Keratinocyte (primary cell): Measurements from ENCODE around the gene STEAP3. TPM values are rescaled to one million over a fixed set of nuclear protein-coding genes. Genes with fewer than 3 reads are reported as not detected.

Source experiments
- DNase-seq: peaks from one replicate; pipeline ENCODE4 v3.0.0-alpha.2; 2011; ENCODE audit warnings: low read depth, missing footprints, low spot score
- FAIRE-seq: peaks from 2 replicates; lab custom pipeline; 2011; peaks lifted over from hg19 to GRCh38; lab: Jason Lieb, UNC
- H2AFZ ChIP-seq: 2 replicates; pipeline ENCODE4 v1.6.0; 2012; ENCODE audit warnings: low read length, control low read depth, inconsistent platforms; ENCODE audit not compliant: control insufficient read depth
- H3K27ac ChIP-seq: 2 replicates; pipeline ENCODE4 v1.5.1; 2011; ENCODE audit warnings: low read length; ENCODE audit not compliant: control insufficient read depth, insufficient read depth
- H3K27me3 ChIP-seq: 3 replicates; pipeline ENCODE4 v1.6.0; 2011; ENCODE audit warnings: low read length; ENCODE audit not compliant: control insufficient read depth, insufficient read depth; ENCODE audit errors: extremely low read depth
- H3K36me3 ChIP-seq, 2 experiments: 2 replicates in 1 of 2; 3 replicates in 1 of 2; pipeline ENCODE4 v1.5.1; 2011; ENCODE audit warnings: low read length in 2 of 2, mild to moderate bottlenecking in 1 of 2; ENCODE audit not compliant: control insufficient read depth in 2 of 2, insufficient read depth in 2 of 2; ENCODE audit errors: extremely low read depth in 1 of 2
- H3K4me1 ChIP-seq: 3 replicates; pipeline ENCODE4 v1.5.1; 2011; ENCODE audit warnings: low read length; ENCODE audit not compliant: control insufficient read depth, insufficient read depth; ENCODE audit errors: extremely low read depth
- H3K4me2 ChIP-seq: 3 replicates; pipeline ENCODE4 v1.6.0; 2011; ENCODE audit warnings: low read depth, low read length; ENCODE audit not compliant: control insufficient read depth, insufficient read depth; ENCODE audit errors: extremely low read depth
- H3K4me3 ChIP-seq, 3 experiments: fragments of 200-600 bp in 1 of 3; sonication (generic) in 1 of 3; 2 replicates in 2 of 3; 3 replicates in 1 of 3; pipeline ENCODE4 v1.5.1; 2011 to 2016; ENCODE audit warnings: low read length in 3 of 3, mild to moderate bottlenecking in 3 of 3, control low read depth in 2 of 3, inconsistent platforms in 1 of 3, low read depth in 1 of 3, mixed read lengths in 1 of 3, mixed run types in 1 of 3, moderate library complexity in 1 of 3; ENCODE audit not compliant: control insufficient read depth in 2 of 3, insufficient read depth in 2 of 3; ENCODE audit errors: extremely low read depth in 1 of 3
- H3K79me2 ChIP-seq: 2 replicates; pipeline ENCODE4 v1.6.0; 2012; ENCODE audit warnings: low read length; ENCODE audit not compliant: control insufficient read depth, insufficient read depth
- H3K9ac ChIP-seq: 3 replicates; pipeline ENCODE4 v1.6.0; 2011; ENCODE audit warnings: low read length; ENCODE audit not compliant: control insufficient read depth, insufficient read depth; ENCODE audit errors: extremely low read depth
- H3K9me1 ChIP-seq: 3 replicates; pipeline ENCODE4 v1.6.0; 2011; ENCODE audit warnings: low read length; ENCODE audit not compliant: control insufficient read depth, insufficient read depth; ENCODE audit errors: extremely low read depth
- H3K9me3 ChIP-seq: 2 replicates; pipeline ENCODE4 v1.5.1; 2012; ENCODE audit warnings: low read depth, low read length; ENCODE audit not compliant: control insufficient read depth
- H4K20me1 ChIP-seq: 3 replicates; pipeline ENCODE4 v1.6.0; 2011; ENCODE audit warnings: low read length; ENCODE audit not compliant: control insufficient read depth, insufficient read depth; ENCODE audit errors: extremely low read depth
- CTCF ChIP-seq, 3 experiments: IDR thresholded peaks in 1 of 3; conservative IDR thresholded peaks in 1 of 3; optimal IDR thresholded peaks in 1 of 3; 2 replicates in 2 of 3; 3 replicates in 1 of 3; pipeline versions ENCODE3 to v1.5.1; 2011; ENCODE audit warnings: low read length in 3 of 3, mild to moderate bottlenecking in 3 of 3, moderate library complexity in 2 of 3, control low read depth in 1 of 3, inconsistent platforms in 1 of 3; ENCODE audit not compliant: insufficient read depth in 2 of 3; ENCODE audit errors: extremely low read depth in 1 of 3
- EZH2 ChIP-seq: IDR thresholded peaks from one replicate; pipeline ENCODE4 v1.6.1; 2012; ENCODE audit warnings: inconsistent platforms, mild to moderate bottlenecking, low read length, moderate library complexity
- dilution Hi-C: fragments of 300-500 bp; cut with MboI; formaldehyde crosslinking; loops from one replicate; pipeline ENCODE4 v1.7.0; 2020; ENCODE audit warnings: low sequenced_read_pairs; ENCODE audit not compliant: extremely low pct_ligation_motif_present
- polyA plus RNA-seq, 5 experiments: library from polyadenylated mRNA; depleted of rRNA in 3 of 5; stranded (reverse) in 3 of 5; stranded (forward) in 1 of 5; unstranded in 1 of 5; fragments of >200 nt; gene quantifications; 1 replicate in 1 of 5; 2 replicates in 3 of 5; 3 replicates in 1 of 5; pipeline versions ENCODE4 v1.2.1 to v1.2.3, GENCODE V29; 2011 to 2012; ENCODE audit warnings: missing spikeins in 2 of 5, low read depth in 1 of 5, low replicate concordance in 1 of 5

STEAP3 gene
- polyA plus RNA-seq, 1 donor (not counting 4 experiments of a cell fraction or from before 2014, with no cell fraction given), result 19.9 TPM

GRCh38 chr2:119306196-119306590 is 82.6 kb downstream of the STEAP3 start:
- H2AFZ ChIP-seq, result peak overlapping the region; percentile 86
- dilution Hi-C loops, result no loop called here
- peak; percentile 67 for FAIRE-seq

GRCh38 chr2:119307419-119308140 is 83.9 kb downstream of the STEAP3 start:
- H3K36me3 ChIP-seq, result no peaks in the 10 kb centered on the region
- no peak overlapping the region for H3K4me3 ChIP-seq
- DNase-seq (no peak), FAIRE-seq (no peak)
- H3K27ac ChIP-seq, result no peak overlapping the region
- dilution Hi-C loops, result no loop called here
- no peak overlapping the region for H3K9ac ChIP-seq
- H3K27me3 ChIP-seq, result peaks cover 14% of the 10 kb centered on the region
- H3K9me1 ChIP-seq, result no peaks in the 10 kb centered on the region
- no peaks in the 10 kb centered on the region for H4K20me1 ChIP-seq
- no peaks in the 10 kb centered on the region for H3K79me2 ChIP-seq
- no peaks in the 10 kb centered on the region for H3K9me3 ChIP-seq
- TF ChIP-seq EZH2 (no peak), CTCF (optimal IDR thresholded peaks at IDR 0.05 in 1 of 3, IDR thresholded peaks at IDR 0.05 in 1 of 3, conservative IDR thresholded peaks at IDR 0.05 in 1 of 3; ENCODE audit: extremely low read depth in 1 of 3, insufficient read depth in 2 of 3, low read length in 3 of 3) (no peak)
- no peak overlapping the region for H3K4me2 ChIP-seq
- H2AFZ ChIP-seq, result no peak overlapping the region
- peaks cover 5% of the 10 kb centered on the region for H3K4me1 ChIP-seq

More at GRCh38 chr2:119306196-119306590, 82.6 kb downstream of the STEAP3 start:
- Histone ChIP-seq H3K79me2 (no peaks in the 10 kb centered on the region), H4K20me1 (no peaks in the 10 kb centered on the region), H3K4me1 (peaks cover 5% of the 10 kb centered on the region), H3K9me1 (no peaks in the 10 kb centered on the region), H3K27me3 (peaks cover 14% of the 10 kb centered on the region), H3K9me3 (no peaks in the 10 kb centered on the region), H3K9ac (peak overlapping the region; percentile 30), H3K27ac (no peak overlapping the region), H3K36me3 (no peaks in the 10 kb centered on the region), H3K4me3 (peak overlapping the region in 2 of 3 experiments; percentile 43 to 62), H3K4me2 (peak overlapping the region; percentile 86)
- TF ChIP-seq CTCF (optimal IDR thresholded peaks at IDR 0.05 in 1 of 3, IDR thresholded peaks at IDR 0.05 in 1 of 3, conservative IDR thresholded peaks at IDR 0.05 in 1 of 3; ENCODE audit: extremely low read depth in 1 of 3, insufficient read depth in 2 of 3, low read length in 3 of 3) (no peak), EZH2 (no peak)
- DNase-seq, result no peak
